ENCODE measurements around the gene CACNA1D. TPM values are rescaled to one million over a fixed set of nuclear protein-coding genes. Genes with fewer than 3 reads are reported as not detected.

Gene CACNA1D
- total RNA-seq, 2 experiments from 2014 or later = not detected

GRCh38 chr3:53503195-53503594 is 8.8 kb downstream of the CACNA1D start:
- no peaks in the 10 kb centered on the region for H3K9me3 Mint-ChIP-seq
- H3K27ac Mint-ChIP-seq = no peak overlapping the region
- no peaks in the 10 kb centered on the region for H3K36me3 Mint-ChIP-seq
- no peaks in the 10 kb centered on the region for H3K4me1 Mint-ChIP-seq
- H3K4me3 Mint-ChIP-seq = no peak overlapping the region
- peaks cover 36% of the 10 kb centered on the region for H3K27me3 Mint-ChIP-seq
- DNase-seq = no peak

DNA sequence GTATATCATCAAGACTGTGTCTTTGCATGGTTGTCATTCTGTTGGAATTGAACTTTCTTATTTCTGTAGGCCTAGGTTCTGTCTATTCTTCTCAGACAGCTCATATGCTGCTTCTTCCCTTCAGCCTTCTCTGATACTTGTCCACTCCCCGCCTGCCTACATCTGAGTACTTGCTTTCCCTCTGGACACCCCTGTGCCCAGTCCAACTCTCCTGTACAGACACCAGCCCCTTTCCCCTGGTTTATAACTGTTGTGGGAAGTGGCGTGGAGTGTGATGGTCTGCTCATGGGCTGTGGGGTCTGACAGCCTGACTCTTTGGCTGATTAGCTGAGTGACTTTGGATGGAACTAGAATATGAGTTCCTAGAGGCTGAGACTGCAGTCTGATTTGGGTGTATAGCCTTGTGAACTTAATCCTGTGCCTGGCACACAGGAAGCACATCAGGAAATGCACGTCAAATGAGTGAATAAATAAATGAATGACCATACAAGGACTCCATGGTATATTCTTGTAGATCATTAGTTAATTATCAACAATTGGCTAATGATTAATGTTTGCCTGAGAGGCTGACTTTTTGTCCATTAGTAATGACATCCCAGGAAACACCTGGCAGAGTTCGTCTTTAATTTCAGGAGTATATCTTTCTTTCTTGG is 11.8 kb downstream of the CACNA1D start:
- H3K9me3 Mint-ChIP-seq = no peaks in the 10 kb centered on the region
- DNase-seq = no peak
- no peak overlapping the region for H3K27ac Mint-ChIP-seq
- H3K4me3 Mint-ChIP-seq = no peak overlapping the region
- peaks cover 39% of the 10 kb centered on the region for H3K27me3 Mint-ChIP-seq
- no peaks in the 10 kb centered on the region for H3K36me3 Mint-ChIP-seq
- peaks cover 4% of the 10 kb centered on the region for H3K4me1 Mint-ChIP-seq

DNA sequence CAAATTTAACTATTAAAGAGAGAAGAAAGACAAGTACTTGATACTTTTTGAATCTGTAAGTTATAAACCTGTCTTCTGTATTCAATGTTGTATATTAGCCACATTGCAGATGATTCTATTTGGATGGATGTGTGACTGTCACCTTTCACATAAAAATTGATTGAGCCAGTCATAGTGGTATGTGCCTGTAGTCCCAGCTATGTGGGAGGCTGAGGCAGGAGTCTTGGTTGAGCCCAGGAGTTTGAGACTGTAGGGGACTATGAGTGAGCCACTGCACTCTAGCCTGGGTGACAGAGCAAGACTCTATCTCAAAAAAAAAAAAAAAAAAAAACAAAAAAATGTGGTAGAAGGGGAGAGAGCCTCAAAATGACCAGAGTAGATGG is 12.3 kb downstream of the CACNA1D start:
- Mint-ChIP-seq H3K27ac (no peak overlapping the region), H3K4me3 (no peak overlapping the region), H3K36me3 (no peaks in the 10 kb centered on the region), H3K9me3 (no peaks in the 10 kb centered on the region), H3K27me3 (peaks cover 39% of the 10 kb centered on the region), H3K4me1 (peaks cover 4% of the 10 kb centered on the region)
- no peak for DNase-seq

DNA sequence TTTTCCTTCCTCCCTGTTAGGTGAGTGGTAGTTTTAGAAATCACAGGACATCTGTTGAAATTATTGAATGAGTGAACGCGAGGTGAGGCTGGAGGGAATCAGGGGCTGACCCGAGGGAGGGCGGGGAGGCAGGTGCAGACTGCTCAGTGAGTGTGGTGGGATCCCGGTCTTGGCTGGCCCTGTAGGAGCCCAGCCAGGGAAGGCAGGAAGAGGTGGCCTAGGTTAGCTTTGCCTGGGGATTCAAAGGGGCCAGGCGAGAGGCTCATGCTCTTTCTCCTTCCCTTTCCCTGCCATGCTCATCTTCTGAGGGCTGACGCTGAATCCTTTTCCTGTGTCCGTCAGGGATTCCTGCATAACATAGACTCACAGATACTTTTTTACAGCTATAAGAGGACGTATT is 15.1 kb downstream of the CACNA1D start:
- Mint-ChIP-seq H3K9me3 (no peaks in the 10 kb centered on the region), H3K36me3 (no peaks in the 10 kb centered on the region), H3K27me3 (peaks cover 31% of the 10 kb centered on the region), H3K27ac (no peak overlapping the region), H3K4me3 (no peak overlapping the region), H3K4me1 (peaks cover 4% of the 10 kb centered on the region)
- DNase-seq = no peak

DNA sequence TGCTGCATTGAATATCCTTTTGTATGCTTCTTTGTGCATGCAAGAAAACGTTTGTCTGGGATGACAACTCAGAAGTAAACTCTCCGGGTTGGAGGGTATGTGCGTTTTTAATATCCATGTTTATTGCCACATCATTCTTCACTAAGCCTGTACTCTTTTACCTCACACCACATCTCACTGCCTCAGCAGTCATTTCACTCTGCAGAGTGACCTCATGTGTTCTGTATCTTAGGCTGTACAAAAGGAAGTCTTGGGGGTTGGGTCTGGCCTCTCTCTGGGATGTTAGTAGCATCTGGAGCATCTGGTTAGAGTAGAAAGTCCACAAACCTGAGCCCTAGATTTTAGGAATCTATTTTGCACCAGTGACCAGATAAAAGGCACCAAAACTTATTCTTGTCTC is 16.1 kb downstream of the CACNA1D start:
- Mint-ChIP-seq H3K9me3 (no peaks in the 10 kb centered on the region), H3K4me1 (peaks cover 4% of the 10 kb centered on the region), H3K27ac (no peak overlapping the region), H3K36me3 (no peaks in the 10 kb centered on the region), H3K4me3 (no peak overlapping the region), H3K27me3 (peaks cover 31% of the 10 kb centered on the region)
- no peak for DNase-seq

DNA sequence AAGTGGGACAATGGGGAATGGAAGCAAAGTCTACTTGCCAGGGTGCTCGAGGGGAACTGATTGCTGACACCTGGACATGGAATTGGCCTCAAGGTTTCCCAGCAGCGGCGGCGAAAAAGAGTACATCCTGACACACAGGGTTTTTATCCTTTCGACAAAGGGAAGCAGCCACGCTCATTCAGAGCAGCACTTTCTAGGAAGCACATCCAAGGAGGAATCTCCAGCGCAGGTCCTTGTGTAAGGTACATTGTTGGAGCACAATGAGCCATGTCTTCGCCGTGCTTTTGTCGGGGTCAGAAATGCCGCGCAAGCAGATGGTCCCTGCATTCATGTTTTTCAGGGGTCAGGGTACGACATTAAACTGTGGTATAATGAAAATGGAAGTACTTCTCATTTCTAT is 16.8 kb downstream of the CACNA1D start:
- Mint-ChIP-seq H3K4me3 (no peak overlapping the region), H3K36me3 (no peaks in the 10 kb centered on the region), H3K27ac (no peak overlapping the region), H3K9me3 (no peaks in the 10 kb centered on the region), H3K4me1 (peaks cover 4% of the 10 kb centered on the region), H3K27me3 (peaks cover 28% of the 10 kb centered on the region)
- no peak for DNase-seq

DNA sequence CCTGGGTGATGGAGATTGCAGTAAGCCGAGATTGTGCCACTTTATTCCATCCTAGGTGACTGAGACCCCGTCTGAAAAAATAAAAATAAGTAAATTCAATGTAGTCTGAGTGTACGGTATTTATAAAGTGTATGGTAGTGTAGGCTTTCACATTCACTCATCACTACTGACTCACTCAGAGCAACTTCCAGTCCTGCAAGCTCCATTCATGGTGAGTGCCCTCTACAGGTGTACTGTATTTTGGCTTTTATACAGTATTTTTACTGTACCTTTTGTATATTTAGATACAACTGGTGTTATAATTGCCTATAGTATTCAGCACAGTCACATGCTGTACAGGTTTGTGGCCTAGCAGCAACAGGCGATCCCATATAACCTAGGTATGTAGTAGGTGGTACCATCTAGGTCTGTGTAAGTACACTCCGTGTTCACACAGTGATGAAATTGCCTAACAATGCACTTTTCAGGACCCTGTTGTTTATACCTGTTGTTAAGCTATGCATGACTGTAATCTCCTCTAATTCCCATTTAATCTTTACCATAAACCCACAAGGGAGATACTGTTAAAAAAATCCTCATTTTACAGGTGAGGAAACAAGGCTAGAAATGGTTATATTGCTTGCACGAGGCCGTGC is 19.3 kb downstream of the CACNA1D start:
- Mint-ChIP-seq H3K36me3 (no peaks in the 10 kb centered on the region), H3K4me3 (no peak overlapping the region), H3K9me3 (no peaks in the 10 kb centered on the region), H3K27ac (no peak overlapping the region), H3K27me3 (peaks cover 16% of the 10 kb centered on the region), H3K4me1 (peaks cover 4% of the 10 kb centered on the region)
- DNase-seq = no peak

- DNase-seq = no peak
- Mint-ChIP-seq H3K4me1 (no peaks in the 10 kb centered on the region), H3K36me3 (no peaks in the 10 kb centered on the region), H3K9me3 (no peaks in the 10 kb centered on the region), H3K27ac (no peak overlapping the region), H3K27me3 (peaks cover 1% of the 10 kb centered on the region), H3K4me3 (no peak overlapping the region)
These were observed 21.9 kb downstream of the CACNA1D start for GRCh38 chr3:53516339-53516738.

- Mint-ChIP-seq H3K27ac (no peak overlapping the region), H3K4me3 (no peak overlapping the region), H3K36me3 (no peaks in the 10 kb centered on the region), H3K4me1 (no peaks in the 10 kb centered on the region), H3K27me3 (peaks cover 4% of the 10 kb centered on the region), H3K9me3 (no peaks in the 10 kb centered on the region)
- no peak for DNase-seq
These were observed 24.1 kb downstream of the CACNA1D start for GRCh38 chr3:53518495-53518981.

DNA sequence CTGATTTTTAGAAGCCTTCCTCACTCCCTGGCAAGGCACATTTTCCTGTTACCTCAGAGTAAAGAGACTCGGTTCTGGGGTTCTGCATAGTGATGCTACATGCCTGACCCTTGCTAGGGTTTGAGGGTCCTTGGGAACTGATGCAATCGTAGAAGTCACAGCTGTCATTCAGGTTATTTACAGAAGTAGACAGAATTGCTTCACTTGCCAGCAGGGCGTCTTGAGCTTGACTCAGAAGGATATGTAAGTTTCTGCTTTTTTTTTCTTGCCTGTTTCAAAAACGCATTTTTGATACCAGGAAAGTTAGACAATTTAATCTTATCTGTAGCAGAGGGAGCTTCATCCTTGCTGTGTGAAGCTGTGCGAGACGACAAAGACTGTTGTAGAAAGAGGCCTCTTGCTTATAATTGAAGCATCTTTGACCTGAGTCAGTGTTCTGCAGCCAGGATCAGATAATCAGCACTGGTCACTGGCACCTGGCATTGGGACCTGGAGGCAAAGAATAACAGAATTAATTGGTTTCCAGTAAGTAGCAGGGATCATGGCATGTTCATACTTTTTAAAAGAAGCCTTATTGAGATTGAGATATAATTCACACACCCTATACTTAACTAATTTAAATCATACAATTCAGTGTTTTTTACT is 24.8 kb downstream of the CACNA1D start:
- H3K36me3 Mint-ChIP-seq = no peaks in the 10 kb centered on the region
- no peaks in the 10 kb centered on the region for H3K9me3 Mint-ChIP-seq
- H3K4me1 Mint-ChIP-seq = no peaks in the 10 kb centered on the region
- no peak overlapping the region for H3K27ac Mint-ChIP-seq
- peaks cover 4% of the 10 kb centered on the region for H3K27me3 Mint-ChIP-seq
- no peak overlapping the region for H3K4me3 Mint-ChIP-seq
- DNase-seq = no peak

DNA sequence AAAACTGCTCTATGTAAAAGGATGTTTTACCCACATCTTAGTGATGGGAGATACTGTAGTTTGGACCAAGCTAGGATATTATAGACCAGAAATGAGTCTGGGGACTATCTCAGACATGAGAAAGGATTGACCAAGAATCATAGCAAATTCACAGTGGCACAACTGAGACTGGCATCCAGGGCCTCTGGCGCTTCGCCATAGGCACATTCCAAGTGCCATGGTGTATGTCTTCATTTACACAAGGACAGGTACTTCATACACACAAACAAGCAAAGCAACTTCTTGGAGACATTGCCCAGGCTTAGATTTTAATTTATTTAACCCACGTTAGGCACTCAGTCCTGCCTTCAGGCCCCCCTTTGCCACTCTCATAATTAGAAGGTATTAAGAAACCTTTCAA is 28.9 kb downstream of the CACNA1D start:
- DNase-seq = no peak
- H3K4me3 Mint-ChIP-seq = no peak overlapping the region
- H3K27me3 Mint-ChIP-seq = peaks cover 4% of the 10 kb centered on the region
- no peaks in the 10 kb centered on the region for H3K36me3 Mint-ChIP-seq
- no peaks in the 10 kb centered on the region for H3K9me3 Mint-ChIP-seq
- H3K4me1 Mint-ChIP-seq = no peaks in the 10 kb centered on the region
- H3K27ac Mint-ChIP-seq = no peak overlapping the region

DNA sequence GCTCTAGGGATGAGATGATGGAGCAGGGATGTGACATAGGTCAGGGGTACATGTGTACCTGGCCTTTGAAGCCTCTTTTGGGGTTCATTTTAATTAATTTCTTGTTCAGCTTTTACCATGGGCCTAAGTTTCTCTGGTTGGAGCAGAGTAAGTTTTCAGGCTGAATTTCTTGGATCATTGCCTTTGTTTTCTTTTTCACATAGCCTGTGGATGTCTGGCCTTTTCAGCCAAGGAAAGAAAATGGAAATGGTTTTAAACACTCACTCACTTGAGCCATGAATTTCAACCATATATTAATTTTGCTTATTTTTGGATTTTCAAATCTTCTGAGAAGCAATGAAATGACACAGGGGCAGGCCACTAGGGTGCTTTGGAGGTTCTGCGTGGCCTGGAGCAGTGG is 30.2 kb downstream of the CACNA1D start:
- no peaks in the 10 kb centered on the region for H3K4me1 Mint-ChIP-seq
- H3K36me3 Mint-ChIP-seq = no peaks in the 10 kb centered on the region
- peaks cover 8% of the 10 kb centered on the region for H3K27me3 Mint-ChIP-seq
- H3K27ac Mint-ChIP-seq = no peak overlapping the region
- H3K9me3 Mint-ChIP-seq = no peaks in the 10 kb centered on the region
- DNase-seq = no peak
- H3K4me3 Mint-ChIP-seq = no peak overlapping the region

- Mint-ChIP-seq H3K36me3 (no peaks in the 10 kb centered on the region), H3K27me3 (peaks cover 17% of the 10 kb centered on the region), H3K27ac (no peak overlapping the region), H3K9me3 (no peaks in the 10 kb centered on the region), H3K4me1 (no peaks in the 10 kb centered on the region), H3K4me3 (no peak overlapping the region)
- DNase-seq = no peak
These were observed 31.6 kb downstream of the CACNA1D start for GRCh38 chr3:53525765-53526703.

GRCh38 chr3:53526704-53527055 is 32.3 kb downstream of the CACNA1D start:
- no peak overlapping the region for H3K27ac Mint-ChIP-seq
- no peaks in the 10 kb centered on the region for H3K36me3 Mint-ChIP-seq
- DNase-seq = no peak
- no peaks in the 10 kb centered on the region for H3K9me3 Mint-ChIP-seq
- no peaks in the 10 kb centered on the region for H3K4me1 Mint-ChIP-seq
- no peak overlapping the region for H3K4me3 Mint-ChIP-seq
- H3K27me3 Mint-ChIP-seq = peaks cover 19% of the 10 kb centered on the region

DNA sequence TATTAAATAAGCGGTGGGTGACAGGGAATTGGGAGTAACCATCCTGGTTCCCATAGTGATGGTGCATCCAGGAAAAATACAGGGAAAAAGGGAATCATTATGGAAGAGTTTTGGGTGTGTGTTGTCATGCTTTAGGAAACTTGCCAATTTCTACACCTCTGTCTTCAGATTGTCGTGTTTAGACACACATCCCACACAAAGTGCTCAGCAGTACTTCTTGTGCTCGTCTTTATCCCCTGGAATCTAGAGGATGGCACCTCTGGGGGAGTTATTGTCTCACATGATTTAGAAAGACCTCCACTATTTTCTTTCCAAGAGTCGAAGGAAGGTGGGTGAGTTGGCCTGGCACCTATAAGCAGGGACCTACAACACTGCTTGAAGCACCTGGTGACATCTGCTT is 35.8 kb downstream of the CACNA1D start:
- Mint-ChIP-seq H3K9me3 (no peaks in the 10 kb centered on the region), H3K4me3 (no peak overlapping the region), H3K27ac (no peak overlapping the region), H3K4me1 (no peaks in the 10 kb centered on the region), H3K27me3 (peaks cover 15% of the 10 kb centered on the region), H3K36me3 (no peaks in the 10 kb centered on the region)
- DNase-seq = no peak
